SJSA1 (cell line): ENCODE measurements around the gene TNFSF13B. TPM values are rescaled to one million over a fixed set of nuclear protein-coding genes. Genes with fewer than 3 reads are reported as not detected.

ENCODE experiments used
- DNase-seq, 2 experiments: peaks; one replicate each; pipeline ENCODE4 v3.0.0-alpha.2; 2015 to 2020; ENCODE audit warnings: low spot score in 2 of 2, low read depth in 1 of 2
- H3K27ac ChIP-seq: fragments of 250-450 bp; sonication (Bioruptor Pico); 2 replicates; pipeline ENCODE4 v1.5.1; 2020; ENCODE audit warnings: mild to moderate bottlenecking, moderate library complexity
- H3K27me3 ChIP-seq: fragments of 250-450 bp; sonication (Bioruptor Pico); replicated peaks from 2 replicates; pipeline ENCODE4 v1.5.1; 2020; ENCODE audit warnings: mild to moderate bottlenecking, moderate library complexity
- H3K36me3 ChIP-seq: fragments of 250-450 bp; sonication (Bioruptor Pico); 2 replicates; pipeline ENCODE4 v1.5.1; 2020; ENCODE audit warnings: mild to moderate bottlenecking
- H3K4me1 ChIP-seq: fragments of 250-450 bp; sonication (Bioruptor Pico); replicated peaks from 2 replicates; pipeline ENCODE4 v1.6.1; 2021; ENCODE audit warnings: mild to moderate bottlenecking
- H3K4me3 ChIP-seq: fragments of 250-450 bp; sonication (Bioruptor Pico); 2 replicates; pipeline ENCODE4 v1.5.1; 2020; ENCODE audit warnings: mild to moderate bottlenecking
- H3K9me3 ChIP-seq: fragments of 250-450 bp; sonication (Bioruptor Pico); replicated peaks from 2 replicates; pipeline ENCODE4 v1.5.1; 2020; ENCODE audit warnings: mild to moderate bottlenecking
- total RNA-seq: library from RNA; depleted of rRNA; stranded (reverse); fragments of >200 nt; shearing (Covaris generic); gene quantifications from 2 replicates; pipeline ENCODE4 v1.2.3, GENCODE V29; 2014; rRNA removed

TNFSF13B gene
- total RNA-seq, 1 experiment from 2014 or later: 0.11 TPM

DNA sequence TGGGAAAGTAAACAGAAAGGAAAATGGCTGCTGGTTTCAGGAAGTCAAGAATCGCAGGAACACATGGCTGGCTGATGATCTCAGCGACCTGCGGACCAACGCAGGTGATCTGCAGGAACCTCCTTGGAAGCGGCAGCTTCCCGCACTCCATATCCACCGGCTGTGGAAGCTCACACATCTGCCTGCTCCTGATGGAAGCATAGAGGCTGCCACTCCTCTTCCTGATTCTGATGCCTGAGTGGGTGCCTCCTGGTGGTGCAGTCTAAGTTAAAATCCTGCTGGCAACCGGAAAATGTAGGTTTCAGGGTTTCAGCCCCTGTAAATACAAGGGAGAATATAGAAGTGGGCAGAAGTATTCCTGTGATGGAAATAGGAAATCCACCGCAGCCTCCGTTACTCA, 75.5 kb downstream of the TNFSF13B start:
- H3K27me3 ChIP-seq: peaks cover 60% of the 10 kb centered on the region
- no peak for DNase-seq
- H3K4me1 ChIP-seq: no peaks in the 10 kb centered on the region
- no peak overlapping the region for H3K4me3 ChIP-seq
- H3K9me3 ChIP-seq: no peaks in the 10 kb centered on the region
- H3K36me3 ChIP-seq: no peaks in the 10 kb centered on the region
- no peak overlapping the region for H3K27ac ChIP-seq

DNA sequence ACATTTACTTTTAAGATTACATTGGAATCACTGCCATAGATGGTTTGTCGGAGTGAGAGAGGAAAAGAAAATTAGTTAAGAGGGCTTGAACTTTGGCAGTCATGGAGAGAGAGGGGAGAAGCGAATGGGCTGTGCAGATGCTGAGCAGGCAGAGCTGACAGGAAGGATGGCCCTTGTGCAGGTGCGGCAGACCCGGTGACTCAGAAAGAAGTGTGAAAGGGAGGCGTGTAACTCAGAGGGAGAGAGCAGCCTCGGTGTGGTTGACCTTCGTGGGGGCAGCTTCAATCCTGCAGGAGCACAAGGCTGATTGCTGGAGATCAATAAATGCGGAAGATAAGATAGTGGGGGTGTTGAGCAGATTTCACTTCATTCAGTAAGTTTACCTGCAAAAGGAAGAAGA, 76.9 kb downstream of the TNFSF13B start:
- no peak for DNase-seq
- H3K36me3 ChIP-seq: no peaks in the 10 kb centered on the region
- H3K9me3 ChIP-seq: no peaks in the 10 kb centered on the region

DNA sequence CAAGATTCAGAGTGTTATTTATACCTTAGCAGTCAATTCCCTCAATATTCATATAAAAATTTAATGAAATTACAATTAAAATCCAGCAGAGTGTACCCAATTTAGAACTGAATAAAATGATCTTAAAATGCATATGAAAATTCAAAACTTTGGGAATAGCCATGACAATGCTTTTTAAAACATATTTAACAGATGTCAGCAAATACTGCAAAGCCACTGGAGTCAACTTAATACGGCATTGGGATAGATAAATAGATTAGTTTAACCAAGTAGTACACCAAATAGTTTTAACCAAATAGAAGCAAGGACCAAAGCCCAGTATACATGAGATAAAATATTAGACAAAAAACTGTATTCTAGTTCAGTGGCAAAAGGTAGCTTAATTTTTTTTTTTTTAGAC, 79.8 kb downstream of the TNFSF13B start:
- no peak for DNase-seq
- H3K4me1 ChIP-seq: no peaks in the 10 kb centered on the region
- no peaks in the 10 kb centered on the region for H3K9me3 ChIP-seq
- no peaks in the 10 kb centered on the region for H3K36me3 ChIP-seq
- no peak overlapping the region for H3K4me3 ChIP-seq
- peaks cover 67% of the 10 kb centered on the region for H3K27me3 ChIP-seq
- H3K27ac ChIP-seq: no peak overlapping the region

More for the DNA sequence above, 76.9 kb downstream of the TNFSF13B start:
- H3K27me3 ChIP-seq: peaks cover 56% of the 10 kb centered on the region
- no peak overlapping the region for H3K27ac ChIP-seq
- no peak overlapping the region for H3K4me3 ChIP-seq
- no peaks in the 10 kb centered on the region for H3K4me1 ChIP-seq

- H3K9me3 ChIP-seq: no peaks in the 10 kb centered on the region
These were observed 81.1 kb downstream of the TNFSF13B start for GRCh38 chr13:108350579-108350978.

GRCh38 chr13:108352599-108352998, 83.1 kb downstream of the TNFSF13B start:
- Histone ChIP-seq H3K4me3 (no peak overlapping the region), H3K27ac (no peak overlapping the region), H3K4me1 (no peaks in the 10 kb centered on the region), H3K27me3 (peaks cover 52% of the 10 kb centered on the region), H3K36me3 (no peaks in the 10 kb centered on the region), H3K9me3 (no peaks in the 10 kb centered on the region)
- DNase-seq: peak in 1 of 2 experiments; percentile 43

More at GRCh38 chr13:108350579-108350978, 81.1 kb downstream of the TNFSF13B start:
- H3K27ac ChIP-seq: no peak overlapping the region
- H3K4me1 ChIP-seq: no peaks in the 10 kb centered on the region
- H3K4me3 ChIP-seq: no peak overlapping the region
- peaks cover 66% of the 10 kb centered on the region for H3K27me3 ChIP-seq
- DNase-seq: no peak
- H3K36me3 ChIP-seq: no peaks in the 10 kb centered on the region

- Histone ChIP-seq H3K4me1 (no peaks in the 10 kb centered on the region), H3K4me3 (no peak overlapping the region), H3K27me3 (peaks cover 44% of the 10 kb centered on the region), H3K9me3 (no peaks in the 10 kb centered on the region), H3K36me3 (no peaks in the 10 kb centered on the region), H3K27ac (no peak overlapping the region)
- no peak for DNase-seq
These were observed 87.7 kb downstream of the TNFSF13B start for GRCh38 chr13:108357228-108357627.

Other genes with a start within 250 kb of the TNFSF13B start
- 23.1 and 24.5 TPM in 2 replicates for gene LIG4, start 54.2 kb upstream of the TNFSF13B start, total RNA-seq
- gene ABHD13, start 51.3 kb upstream of the TNFSF13B start, total RNA-seq: 14.8 and 17.9 TPM in 2 replicates